Fibroblast of lung (primary cell): Measurements from ENCODE around the gene VSIR. TPM values are rescaled to one million over a fixed set of nuclear protein-coding genes. Genes with fewer than 3 reads are reported as not detected.

Experiments
- DNase-seq, 2 donors: peaks; one replicate each; pipeline versions ENCODE4 v3.0.0 to v3.0.0-alpha.2; 2010; ENCODE audit warnings: low read depth in 2 of 2
- H2AFZ ChIP-seq: 2 replicates; pipeline ENCODE4 v1.5.1; 2012; ENCODE audit warnings: low read length, control low read depth, inconsistent platforms
- H3K27ac ChIP-seq: 2 replicates; pipeline ENCODE4 v1.5.1; 2011; ENCODE audit warnings: low read length, control low read depth; ENCODE audit not compliant: insufficient read depth
- H3K27me3 ChIP-seq: 2 replicates; pipeline ENCODE4 v1.5.1; 2011; ENCODE audit warnings: mild to moderate bottlenecking, low read length; ENCODE audit not compliant: control insufficient read depth, insufficient read depth
- H3K36me3 ChIP-seq: 2 replicates; pipeline ENCODE4 v1.5.1; 2011; ENCODE audit warnings: low read length; ENCODE audit not compliant: control insufficient read depth, insufficient read depth
- H3K4me1 ChIP-seq: 2 replicates; pipeline ENCODE4 v1.5.1; 2011; ENCODE audit warnings: low read length; ENCODE audit not compliant: control insufficient read depth, insufficient read depth; ENCODE audit errors: extremely low read depth
- H3K4me2 ChIP-seq: 2 replicates; pipeline ENCODE4 v1.5.1; 2011; ENCODE audit warnings: low read length, control low read depth; ENCODE audit not compliant: insufficient read depth; ENCODE audit errors: extremely low read depth
- H3K4me3 ChIP-seq, 4 experiments: fragments of 200-600 bp in 1 of 4; sonication (generic) in 1 of 4; replicated peaks in 1 of 4; 2 replicates each; pipeline ENCODE4 v1.5.1; 2011 to 2016; ENCODE audit warnings: low read length in 4 of 4, low read depth in 3 of 4, mild to moderate bottlenecking in 3 of 4, control low read depth in 2 of 4, inconsistent platforms in 1 of 4, mixed read lengths in 1 of 4; ENCODE audit not compliant: insufficient read depth in 1 of 4; ENCODE audit errors: control extremely low read depth in 1 of 4
- H3K79me2 ChIP-seq: 2 replicates; pipeline ENCODE4 v1.5.1; 2012; ENCODE audit warnings: mild to moderate bottlenecking, low read length, inconsistent platforms; ENCODE audit not compliant: control insufficient read depth, insufficient read depth
- H3K9ac ChIP-seq: 2 replicates; pipeline ENCODE4 v1.5.1; 2011; ENCODE audit warnings: mild to moderate bottlenecking, low read length, control low read depth; ENCODE audit not compliant: insufficient read depth
- H3K9me3 ChIP-seq: 2 replicates; pipeline ENCODE4 v1.5.1; 2012; ENCODE audit warnings: low read depth, low read length; ENCODE audit not compliant: control insufficient read depth, insufficient read depth
- H4K20me1 ChIP-seq: 2 replicates; pipeline ENCODE4 v1.5.1; 2011; ENCODE audit warnings: low read length; ENCODE audit not compliant: control insufficient read depth, insufficient read depth; ENCODE audit errors: extremely low read depth
- EZH2 ChIP-seq: IDR thresholded peaks from 2 replicates; pipeline ENCODE4 v1.5.1; 2012; ENCODE audit warnings: low read length, control low read depth, mild to moderate bottlenecking; ENCODE audit errors: missing control alignments
- polyA plus RNA-seq, 2 donors: library from polyadenylated mRNA; depleted of rRNA in 1 of 2; stranded (reverse) in 1 of 2; unstranded in 1 of 2; fragments of >200 nt; gene quantifications; 2 replicates each; pipeline ENCODE4 v1.2.1, GENCODE V29; 2011 to 2012; ENCODE audit warnings: missing spikeins in 1 of 2
- total RNA-seq: library from RNA; depleted of rRNA; stranded (reverse); fragments of >200 nt; gene quantifications from 2 replicates; pipeline ENCODE4 v1.2.1, GENCODE V29; 2014
- TF ChIP-seq, protein P1 (sequence below), 2 donors: IDR thresholded peaks in 1 of 2; conservative IDR thresholded peaks in 1 of 2; 1 replicate in 1 of 2; 2 replicates in 1 of 2; pipeline ENCODE4 v1.5.1; 2011 to 2012; ENCODE audit warnings: low read length in 2 of 2, control low read depth in 1 of 2, inconsistent platforms in 1 of 2, low read depth in 1 of 2, mild to moderate bottlenecking in 1 of 2

VSIR gene
- total and polyA plus RNA-seq, 2 donors (not counting 1 experiment from before 2014, with no cell fraction given), result 39.9 to 44.1 TPM

DNA sequence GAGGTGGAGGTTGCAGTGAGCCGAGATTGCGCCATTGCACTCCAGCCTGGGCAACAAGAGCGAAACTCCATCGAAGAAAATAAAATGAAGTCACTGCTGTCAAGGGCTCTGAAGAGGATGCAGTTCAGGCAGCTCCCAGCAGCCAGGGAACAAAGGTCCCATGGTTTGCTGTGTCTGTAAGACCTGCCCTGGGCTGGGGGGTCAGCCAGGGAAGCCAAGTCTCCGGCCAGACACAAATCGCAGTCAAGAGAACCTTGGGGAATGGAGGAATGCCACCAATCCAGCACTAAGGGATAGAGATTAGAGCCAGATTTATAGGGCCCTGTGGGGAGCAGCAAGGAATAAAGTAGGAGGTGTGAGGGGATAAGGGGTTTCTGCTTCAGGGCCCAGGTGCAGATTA lies 28.9 kb upstream of the VSIR start:
- Histone ChIP-seq H3K4me3 (no peak overlapping the region), H2AFZ (no peak overlapping the region), H3K9me3 (no peaks in the 10 kb centered on the region), H4K20me1 (no peaks in the 10 kb centered on the region), H3K4me2 (no peak overlapping the region), H3K27me3 (peaks cover 10% of the 10 kb centered on the region), H3K9ac (no peak overlapping the region), H3K27ac (no peak overlapping the region), H3K79me2 (no peaks in the 10 kb centered on the region), H3K4me1 (no peaks in the 10 kb centered on the region), H3K36me3 (no peaks in the 10 kb centered on the region)
- no peak for DNase-seq
- no peak for TF ChIP-seq EZH2
- TF ChIP-seq, protein P1, sequence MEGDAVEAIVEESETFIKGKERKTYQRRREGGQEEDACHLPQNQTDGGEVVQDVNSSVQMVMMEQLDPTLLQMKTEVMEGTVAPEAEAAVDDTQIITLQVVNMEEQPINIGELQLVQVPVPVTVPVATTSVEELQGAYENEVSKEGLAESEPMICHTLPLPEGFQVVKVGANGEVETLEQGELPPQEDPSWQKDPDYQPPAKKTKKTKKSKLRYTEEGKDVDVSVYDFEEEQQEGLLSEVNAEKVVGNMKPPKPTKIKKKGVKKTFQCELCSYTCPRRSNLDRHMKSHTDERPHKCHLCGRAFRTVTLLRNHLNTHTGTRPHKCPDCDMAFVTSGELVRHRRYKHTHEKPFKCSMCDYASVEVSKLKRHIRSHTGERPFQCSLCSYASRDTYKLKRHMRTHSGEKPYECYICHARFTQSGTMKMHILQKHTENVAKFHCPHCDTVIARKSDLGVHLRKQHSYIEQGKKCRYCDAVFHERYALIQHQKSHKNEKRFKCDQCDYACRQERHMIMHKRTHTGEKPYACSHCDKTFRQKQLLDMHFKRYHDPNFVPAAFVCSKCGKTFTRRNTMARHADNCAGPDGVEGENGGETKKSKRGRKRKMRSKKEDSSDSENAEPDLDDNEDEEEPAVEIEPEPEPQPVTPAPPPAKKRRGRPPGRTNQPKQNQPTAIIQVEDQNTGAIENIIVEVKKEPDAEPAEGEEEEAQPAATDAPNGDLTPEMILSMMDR (conservative IDR thresholded peaks at IDR 0.05 in 1 of 2, IDR thresholded peaks at IDR 0.05 in 1 of 2; ENCODE audit: low read depth in 1 of 2, low read length in 2 of 2), result no peak

- DNase-seq, result no peak
- H3K9me3 ChIP-seq, result no peaks in the 10 kb centered on the region
- no peak for TF ChIP-seq EZH2
- TF ChIP-seq, protein P1 (conservative IDR thresholded peaks at IDR 0.05 in 1 of 2, IDR thresholded peaks at IDR 0.05 in 1 of 2; ENCODE audit: low read depth in 1 of 2, low read length in 2 of 2), result no peak
- no peak overlapping the region for H3K4me3 ChIP-seq
- H2AFZ ChIP-seq, result no peak overlapping the region
- peaks cover 10% of the 10 kb centered on the region for H3K27me3 ChIP-seq
- H3K36me3 ChIP-seq, result no peaks in the 10 kb centered on the region
- no peak overlapping the region for H3K4me2 ChIP-seq
- H3K79me2 ChIP-seq, result no peaks in the 10 kb centered on the region
- no peak overlapping the region for H3K27ac ChIP-seq
- no peak overlapping the region for H3K9ac ChIP-seq
- no peaks in the 10 kb centered on the region for H3K4me1 ChIP-seq
- no peaks in the 10 kb centered on the region for H4K20me1 ChIP-seq
Measured at GRCh38 chr10:71801361-71801760, 28.0 kb upstream of the VSIR start.

DNA sequence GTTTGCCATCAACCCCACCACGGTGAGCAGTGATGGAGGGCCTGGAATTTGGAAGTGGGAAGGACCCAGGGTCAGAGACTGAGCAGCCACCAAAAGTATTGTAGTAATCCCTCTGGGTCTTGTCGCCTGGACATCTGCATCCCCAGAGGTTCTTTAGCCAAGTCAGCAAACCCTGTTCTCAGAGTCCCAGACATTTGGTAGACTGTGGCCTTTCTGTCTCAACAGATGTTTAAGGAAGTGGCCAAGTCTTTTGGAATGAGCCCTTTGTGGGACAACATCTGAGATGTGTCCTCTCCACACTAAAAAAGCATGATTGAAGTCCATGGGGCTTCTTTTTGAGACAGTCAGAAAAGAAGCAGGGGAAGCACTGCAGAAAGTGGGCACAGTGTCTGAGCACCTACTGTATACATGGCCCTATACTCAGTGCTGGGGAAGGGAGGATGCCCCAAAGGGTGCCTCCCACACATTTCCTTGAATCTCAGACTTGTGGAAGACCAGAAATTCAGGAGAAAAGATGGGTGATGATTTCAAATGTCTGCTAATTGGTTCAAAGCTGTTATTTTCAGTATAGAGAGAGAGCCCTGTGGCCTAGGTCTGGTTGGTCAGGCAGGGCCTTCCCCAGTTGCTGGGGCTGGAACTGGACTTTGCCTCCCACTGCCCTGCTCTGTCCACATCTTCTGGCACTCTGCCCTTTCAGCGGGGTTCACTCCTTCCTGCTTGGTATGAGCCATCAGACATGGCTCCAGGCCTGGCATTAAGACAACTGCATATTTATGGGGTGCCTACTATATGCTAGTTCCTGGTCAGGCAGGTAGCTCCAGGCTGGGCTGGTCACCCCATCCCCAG lies 26.5 kb upstream of the VSIR start:
- Histone ChIP-seq H3K4me2 (no peak overlapping the region), H3K9ac (no peak overlapping the region), H3K4me1 (no peaks in the 10 kb centered on the region), H3K4me3 (no peak overlapping the region), H3K79me2 (no peaks in the 10 kb centered on the region), H3K27me3 (no peaks in the 10 kb centered on the region), H2AFZ (no peak overlapping the region), H4K20me1 (no peaks in the 10 kb centered on the region), H3K36me3 (no peaks in the 10 kb centered on the region), H3K9me3 (no peaks in the 10 kb centered on the region), H3K27ac (no peak overlapping the region)
- TF ChIP-seq EZH2, result no peak
- TF ChIP-seq, protein P1 (conservative IDR thresholded peaks at IDR 0.05 in 1 of 2, IDR thresholded peaks at IDR 0.05 in 1 of 2; ENCODE audit: low read depth in 1 of 2, low read length in 2 of 2), result no peak
- no peak for DNase-seq
